ENCODE measurements around the gene HSD17B3. TPM values are rescaled to one million over a fixed set of nuclear protein-coding genes. Genes with fewer than 3 reads are reported as not detected.

HSD17B3 gene
- polyA plus RNA-seq, 1 of the 3 experiments (the other 2 are of a cell fraction), result 0.51 TPM

GRCh38 chr9:96344458-96345180, 42.6 kb upstream of the HSD17B3 start:
- 45% methylated on average over 6 of the region's 6 CpGs for WGBS (ENCODE audit: low lambda C conversion rate)
- H3K9me3 ChIP-seq, result no peaks in the 10 kb centered on the region
- peak overlapping the region; percentile 66; the same call in 1 of the 2 replicates for H3K4me2 ChIP-seq
- H3K27ac ChIP-seq (ENCODE audit: low read depth in 2 of 2, low read length in 1 of 2), result peak overlapping the region; percentile 64 to 81; a peak in 3 of 4 replicates
- DNase-seq, result peak; percentile 63
- ChIA-PET POLR2A (no interaction called here), CTCF (interaction anchor here (3.3 kb wide), 1 partner anchor 18 kb away, joined by 19 read pairs; no protein-coding TSS in a partner anchor)
- H2AFZ ChIP-seq (ENCODE audit: low read depth), result peak overlapping the region; percentile 70; the same call in 1 of the 2 replicates
- H3K36me3 ChIP-seq (replicated peaks in 1 of 2; ENCODE audit: control insufficient read depth in 1 of 2, insufficient read depth in 2 of 2, low read length in 1 of 2), result peaks cover 10 to 23% of the 10 kb centered on the region in 2 experiments
- no peaks in the 10 kb centered on the region for H3K27me3 ChIP-seq (ENCODE audit: insufficient read depth)
- H3K9me2 ChIP-seq, result no peaks in the 10 kb centered on the region
- no peaks in the 10 kb centered on the region for H3K79me2 ChIP-seq (ENCODE audit: insufficient read depth)
- peaks cover 2 to 26% of the 10 kb centered on the region in 2 experiments; a peak in 3 of 4 replicates for H3K4me1 ChIP-seq (ENCODE audit: control insufficient read depth in 1 of 2, insufficient read depth in 2 of 2, low read depth in 1 of 2, low read length in 1 of 2)
- TF ChIP-seq EP300 (IDR thresholded peaks at IDR 0.05; ENCODE audit: borderline replicate concordance in 1 of 2, low read depth in 1 of 2, low read length in 1 of 2) (peak in 1 of 2 experiments; percentile 48; a peak in 1 of 4 replicates), JUND (IDR thresholded peaks at IDR 0.05) (peak; percentile 75), USF1 (IDR thresholded peaks at IDR 0.05; ENCODE audit: borderline replicate concordance, low read depth) (peak; percentile 79; the same call in 1 of the 2 replicates), GABPA (IDR thresholded peaks at IDR 0.05; ENCODE audit: low read depth) (no peak), MAX (IDR thresholded peaks at IDR 0.05; ENCODE audit: low read depth) (peak; percentile 51; the same call in 1 of the 2 replicates), FOSL2 (IDR thresholded peaks at IDR 0.05; ENCODE audit: borderline replicate concordance, low read depth) (peak; percentile 66), ZBTB33 (IDR thresholded peaks at IDR 0.05; ENCODE audit: borderline replicate concordance, low read depth) (no peak), MXI1 (IDR thresholded peaks at IDR 0.05; ENCODE audit: low read depth, low read length) (peak; percentile 5; the same call in 1 of the 2 replicates), IRF3 (IDR thresholded peaks at IDR 0.05; ENCODE audit: low read depth, low read length) (no peak), POLR2AphosphoS5 (IDR thresholded peaks at IDR 0.05; ENCODE audit: low read depth, low read length) (peak; percentile 28; the same call in 1 of the 2 replicates), NRF1 (IDR thresholded peaks at IDR 0.05; ENCODE audit: low read depth, low read length) (no peak), RCOR1 (IDR thresholded peaks at IDR 0.05; ENCODE audit: low read length) (no peak), NFIC (IDR thresholded peaks at IDR 0.05; ENCODE audit: borderline replicate concordance) (peak; percentile 15; the same call in 1 of the 2 replicates), TCF12 (IDR thresholded peaks at IDR 0.05) (peak; percentile 57; the same call in 1 of the 2 replicates)
- no peak overlapping the region for H3K4me3 ChIP-seq (ENCODE audit: low read depth in 2 of 2, low read length in 1 of 2)
- no peaks in the 10 kb centered on the region for H4K20me1 ChIP-seq (ENCODE audit: insufficient read depth)
- H3F3A ChIP-seq (replicated peaks; ENCODE audit: insufficient read depth), result peaks cover 46% of the 10 kb centered on the region
- peak overlapping the region; percentile 48; the same call in 1 of the 2 replicates for H3K9ac ChIP-seq

All from SK-N-SH (cell line).